OCI-LY1 (cell line): Measurements from ENCODE around the gene SLC27A5.
"Not testable (repeated sequence)": the region's sequence is repeated elsewhere in the genome, so short reads cannot be mapped to it uniquely, and the experiment has no call there.

Source experiments
- EZH2 ChIP-seq: fragments of 200-600 bp; sonication (generic), shearing (Covaris generic); IDR thresholded peaks from 2 replicates; pipeline ENCODE4 v1.8.0; 2017; ENCODE audit warnings: borderline replicate concordance, mixed run types, mild to moderate bottlenecking, antibody characterized with exemption, low read length, moderate library complexity, mixed read lengths
- TF ChIP-seq, protein P1 (sequence below): fragments of 200-600 bp; sonication (generic), shearing (Covaris generic); IDR thresholded peaks from 2 replicates; pipeline ENCODE4 v1.5.1; 2017; ENCODE audit warnings: mild to moderate bottlenecking, antibody characterized with exemption, low read length, moderate library complexity, mixed read lengths

DNA sequence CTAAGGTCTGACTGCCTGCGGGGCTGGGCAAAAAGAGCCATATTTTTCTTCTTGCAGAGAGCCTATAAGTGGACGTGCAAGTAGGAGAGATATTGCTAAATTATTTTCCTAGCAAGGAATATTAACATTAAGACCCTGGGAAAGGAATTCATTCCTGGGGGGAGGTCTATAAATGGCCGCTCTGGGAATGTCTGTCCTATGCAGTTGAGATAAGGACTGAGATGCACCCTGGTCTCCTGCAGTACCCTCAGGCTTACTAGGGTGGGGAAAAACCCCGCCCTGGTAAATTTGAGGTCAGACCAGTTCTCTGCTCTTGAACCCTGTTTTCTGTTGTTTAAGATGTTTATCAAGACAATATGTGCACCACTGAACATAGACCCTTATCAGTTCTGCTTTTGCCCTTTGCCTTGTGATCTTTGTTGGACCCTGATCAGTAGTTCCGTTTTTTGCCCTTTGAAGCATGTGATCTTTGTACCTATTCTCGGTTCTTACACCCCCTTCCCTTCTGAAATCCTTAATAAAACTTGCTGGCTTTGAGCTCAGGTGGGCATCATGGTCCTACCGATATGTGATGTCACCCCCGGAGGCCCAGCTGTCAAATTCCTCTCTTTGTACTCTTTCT, 4.1 kb downstream of the SLC27A5 start:
- TF ChIP-seq, protein P1, sequence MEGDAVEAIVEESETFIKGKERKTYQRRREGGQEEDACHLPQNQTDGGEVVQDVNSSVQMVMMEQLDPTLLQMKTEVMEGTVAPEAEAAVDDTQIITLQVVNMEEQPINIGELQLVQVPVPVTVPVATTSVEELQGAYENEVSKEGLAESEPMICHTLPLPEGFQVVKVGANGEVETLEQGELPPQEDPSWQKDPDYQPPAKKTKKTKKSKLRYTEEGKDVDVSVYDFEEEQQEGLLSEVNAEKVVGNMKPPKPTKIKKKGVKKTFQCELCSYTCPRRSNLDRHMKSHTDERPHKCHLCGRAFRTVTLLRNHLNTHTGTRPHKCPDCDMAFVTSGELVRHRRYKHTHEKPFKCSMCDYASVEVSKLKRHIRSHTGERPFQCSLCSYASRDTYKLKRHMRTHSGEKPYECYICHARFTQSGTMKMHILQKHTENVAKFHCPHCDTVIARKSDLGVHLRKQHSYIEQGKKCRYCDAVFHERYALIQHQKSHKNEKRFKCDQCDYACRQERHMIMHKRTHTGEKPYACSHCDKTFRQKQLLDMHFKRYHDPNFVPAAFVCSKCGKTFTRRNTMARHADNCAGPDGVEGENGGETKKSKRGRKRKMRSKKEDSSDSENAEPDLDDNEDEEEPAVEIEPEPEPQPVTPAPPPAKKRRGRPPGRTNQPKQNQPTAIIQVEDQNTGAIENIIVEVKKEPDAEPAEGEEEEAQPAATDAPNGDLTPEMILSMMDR, result not testable (repeated sequence)
- not testable (repeated sequence) for TF ChIP-seq EZH2
